Astrocyte of the cerebellum (primary cell): ENCODE results near the gene MSI2.

ENCODE experiments used
- DNase-seq: peaks from one replicate; pipeline ENCODE4 v3.0.0-alpha.2; 2011; ENCODE audit warnings: low read depth
- H3K4me3 ChIP-seq: 2 replicates; pipeline ENCODE4 v1.5.1; 2011; ENCODE audit warnings: mild to moderate bottlenecking, low read depth, low read length, moderate library complexity
- in situ Hi-C: cut with HindIII; loops from 2 replicates; pipeline ENCODE4 v1.10.0; 2017; ENCODE audit warnings: low sequenced_read_pairs
- TF ChIP-seq, protein P1 (sequence below): IDR thresholded peaks from 2 replicates; pipeline ENCODE4 v1.5.1; 2012; ENCODE audit warnings: low read length, low read depth, moderate library complexity, mild to moderate bottlenecking; ENCODE audit errors: missing control alignments

Gene MSI2

DNA sequence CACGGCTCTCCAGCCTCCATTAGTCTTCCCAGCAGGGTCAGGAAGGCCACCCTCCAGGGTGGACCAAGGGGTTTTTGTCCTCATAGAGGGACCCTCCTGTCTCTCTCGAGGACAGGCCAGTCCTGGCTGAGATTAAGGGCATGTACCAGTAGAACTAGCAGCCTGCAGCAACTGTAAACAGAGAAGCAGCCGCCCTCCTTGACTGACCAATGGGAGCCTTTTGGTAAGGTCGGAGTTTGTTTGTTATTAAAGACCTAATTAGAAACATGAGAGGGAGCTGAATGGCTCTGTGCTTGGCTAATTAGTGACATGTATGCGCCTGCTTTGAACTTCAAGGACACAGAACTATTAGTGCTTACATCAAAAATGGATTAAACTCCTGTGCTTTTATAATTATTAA lies 408.8 kb downstream of the MSI2 start:
- TF ChIP-seq, protein P1, sequence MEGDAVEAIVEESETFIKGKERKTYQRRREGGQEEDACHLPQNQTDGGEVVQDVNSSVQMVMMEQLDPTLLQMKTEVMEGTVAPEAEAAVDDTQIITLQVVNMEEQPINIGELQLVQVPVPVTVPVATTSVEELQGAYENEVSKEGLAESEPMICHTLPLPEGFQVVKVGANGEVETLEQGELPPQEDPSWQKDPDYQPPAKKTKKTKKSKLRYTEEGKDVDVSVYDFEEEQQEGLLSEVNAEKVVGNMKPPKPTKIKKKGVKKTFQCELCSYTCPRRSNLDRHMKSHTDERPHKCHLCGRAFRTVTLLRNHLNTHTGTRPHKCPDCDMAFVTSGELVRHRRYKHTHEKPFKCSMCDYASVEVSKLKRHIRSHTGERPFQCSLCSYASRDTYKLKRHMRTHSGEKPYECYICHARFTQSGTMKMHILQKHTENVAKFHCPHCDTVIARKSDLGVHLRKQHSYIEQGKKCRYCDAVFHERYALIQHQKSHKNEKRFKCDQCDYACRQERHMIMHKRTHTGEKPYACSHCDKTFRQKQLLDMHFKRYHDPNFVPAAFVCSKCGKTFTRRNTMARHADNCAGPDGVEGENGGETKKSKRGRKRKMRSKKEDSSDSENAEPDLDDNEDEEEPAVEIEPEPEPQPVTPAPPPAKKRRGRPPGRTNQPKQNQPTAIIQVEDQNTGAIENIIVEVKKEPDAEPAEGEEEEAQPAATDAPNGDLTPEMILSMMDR, result no peak
- in situ Hi-C loops, result no loop called here
- DNase-seq, result no peak
- H3K4me3 ChIP-seq, result no peak overlapping the region

- TF ChIP-seq, protein P1, result no peak
- no peak overlapping the region for H3K4me3 ChIP-seq
- DNase-seq, result no peak
- in situ Hi-C loops, result no loop called here
These were observed 409.4 kb downstream of the MSI2 start for GRCh38 chr17:57665696-57666095.

- no peak overlapping the region for H3K4me3 ChIP-seq
- TF ChIP-seq, protein P1, result no peak
- in situ Hi-C loops, result no loop called here
- no peak for DNase-seq
These were observed 410.0 kb downstream of the MSI2 start for GRCh38 chr17:57666201-57666870.

GRCh38 chr17:57666946-57667345 lies 410.6 kb downstream of the MSI2 start:
- no peak overlapping the region for H3K4me3 ChIP-seq
- in situ Hi-C loops, result no loop called here
- DNase-seq, result no peak
- TF ChIP-seq, protein P1, result no peak

DNA sequence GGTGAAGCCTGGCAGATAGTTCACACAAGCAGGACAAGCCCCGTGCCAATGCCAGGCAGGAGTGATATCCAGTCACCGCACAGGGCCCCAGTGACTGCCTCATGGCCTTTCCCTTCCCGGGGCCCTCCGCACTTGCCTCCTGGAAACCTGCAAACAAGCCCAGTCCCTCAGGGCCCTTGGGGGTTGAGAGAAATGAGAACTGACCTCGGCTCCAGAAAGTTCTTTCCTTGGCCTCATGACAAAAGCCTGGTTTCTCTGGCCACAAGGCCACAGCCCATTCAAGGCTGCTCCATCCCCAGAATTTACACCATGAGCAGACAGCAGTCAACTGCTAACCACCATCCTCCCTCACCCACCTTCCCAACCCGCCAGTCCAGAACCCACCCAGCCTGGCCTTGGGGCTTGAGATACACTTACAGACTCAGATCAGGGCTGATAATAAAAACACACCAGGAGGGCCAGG lies 411.2 kb downstream of the MSI2 start:
- in situ Hi-C loops, result no loop called here
- no peak for DNase-seq
- TF ChIP-seq, protein P1, result no peak
- no peak overlapping the region for H3K4me3 ChIP-seq

DNA sequence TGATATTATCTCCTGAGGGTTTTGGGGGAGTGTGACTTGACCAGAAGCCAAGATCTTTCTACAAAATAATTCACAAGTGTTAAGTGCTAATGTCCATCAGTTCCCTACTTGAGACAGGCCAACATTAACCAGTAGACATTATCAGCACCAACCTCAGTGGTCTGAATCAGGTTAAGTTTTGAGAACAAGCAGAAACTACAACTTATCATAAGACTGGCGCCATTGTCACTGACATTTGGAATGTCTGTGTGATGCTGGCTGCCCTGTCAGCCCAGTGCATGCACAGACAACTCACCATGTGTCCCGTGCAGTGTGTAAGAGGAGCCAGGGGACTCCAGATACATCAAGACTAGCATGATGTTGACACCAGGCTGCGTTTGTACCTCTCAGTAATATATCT lies 412.0 kb downstream of the MSI2 start:
- no peak overlapping the region for H3K4me3 ChIP-seq
- TF ChIP-seq, protein P1, result no peak
- DNase-seq, result no peak
- in situ Hi-C loops, result no loop called here
